GM19240 (cell line): ENCODE results near the gene IGLL1.

Experiments used
- DNase-seq: peaks from one replicate; pipeline ENCODE4 v3.0.0; 2011; ENCODE audit warnings: low spot score; ENCODE audit not compliant: insufficient read length

Gene IGLL1

GRCh38 chr22:23529166-23530103, 50.7 kb downstream of the IGLL1 start:
- DNase-seq = no peak

- DNase-seq = no peak
Observed at GRCh38 chr22:23527971-23528740, 51.9 kb downstream of the IGLL1 start.

GRCh38 chr22:23526596-23527316, 53.3 kb downstream of the IGLL1 start:
- DNase-seq = no peak

- DNase-seq = no peak
Observed at GRCh38 chr22:23525510-23525909, 54.6 kb downstream of the IGLL1 start.

GRCh38 chr22:23524226-23524625, 55.9 kb downstream of the IGLL1 start:
- DNase-seq = no peak

- DNase-seq = no peak
Observed at GRCh38 chr22:23523713-23524112, 56.4 kb downstream of the IGLL1 start.
